ENCODE results near the gene SEC14L1.

DNA sequence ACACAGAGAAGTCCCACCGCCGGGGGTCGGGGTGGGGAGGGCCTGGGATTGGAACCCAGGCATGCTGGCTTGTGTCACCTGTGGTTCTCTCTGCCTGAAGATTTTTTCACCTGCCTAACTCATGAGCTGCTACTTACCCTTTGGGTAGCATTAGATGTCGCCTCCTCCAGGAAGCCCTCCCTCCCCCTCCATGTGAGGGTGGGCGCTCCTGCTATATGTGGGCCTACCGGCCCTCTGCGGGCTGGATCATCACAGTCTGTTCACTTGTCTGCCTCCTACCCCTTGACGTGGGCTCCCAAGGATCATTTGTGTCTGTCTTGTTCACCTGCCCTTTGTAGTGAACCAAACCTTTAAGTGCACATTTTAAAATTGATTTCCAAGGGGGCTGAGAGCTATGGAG is 106.8 kb downstream of the SEC14L1 start:
- TF ChIP-seq TAF1 (IDR thresholded peaks at IDR 0.05; ENCODE audit: low read depth) (no peak), NFIC (IDR thresholded peaks at IDR 0.05) (no peak), EP300 (IDR thresholded peaks at IDR 0.05; ENCODE audit: borderline replicate concordance) (no peak), ZBTB7A (IDR thresholded peaks at IDR 0.05; ENCODE audit: low read depth) (no peak), CEBPB (IDR thresholded peaks at IDR 0.05) (no peak), FOXM1 (IDR thresholded peaks at IDR 0.05; ENCODE audit: borderline replicate concordance, low read depth) (no peak), RAD21 (IDR thresholded peaks at IDR 0.05; ENCODE audit: low read depth) (no peak), TEAD4 (IDR thresholded peaks at IDR 0.05) (no peak)
- TF ChIP-seq, protein P1, sequence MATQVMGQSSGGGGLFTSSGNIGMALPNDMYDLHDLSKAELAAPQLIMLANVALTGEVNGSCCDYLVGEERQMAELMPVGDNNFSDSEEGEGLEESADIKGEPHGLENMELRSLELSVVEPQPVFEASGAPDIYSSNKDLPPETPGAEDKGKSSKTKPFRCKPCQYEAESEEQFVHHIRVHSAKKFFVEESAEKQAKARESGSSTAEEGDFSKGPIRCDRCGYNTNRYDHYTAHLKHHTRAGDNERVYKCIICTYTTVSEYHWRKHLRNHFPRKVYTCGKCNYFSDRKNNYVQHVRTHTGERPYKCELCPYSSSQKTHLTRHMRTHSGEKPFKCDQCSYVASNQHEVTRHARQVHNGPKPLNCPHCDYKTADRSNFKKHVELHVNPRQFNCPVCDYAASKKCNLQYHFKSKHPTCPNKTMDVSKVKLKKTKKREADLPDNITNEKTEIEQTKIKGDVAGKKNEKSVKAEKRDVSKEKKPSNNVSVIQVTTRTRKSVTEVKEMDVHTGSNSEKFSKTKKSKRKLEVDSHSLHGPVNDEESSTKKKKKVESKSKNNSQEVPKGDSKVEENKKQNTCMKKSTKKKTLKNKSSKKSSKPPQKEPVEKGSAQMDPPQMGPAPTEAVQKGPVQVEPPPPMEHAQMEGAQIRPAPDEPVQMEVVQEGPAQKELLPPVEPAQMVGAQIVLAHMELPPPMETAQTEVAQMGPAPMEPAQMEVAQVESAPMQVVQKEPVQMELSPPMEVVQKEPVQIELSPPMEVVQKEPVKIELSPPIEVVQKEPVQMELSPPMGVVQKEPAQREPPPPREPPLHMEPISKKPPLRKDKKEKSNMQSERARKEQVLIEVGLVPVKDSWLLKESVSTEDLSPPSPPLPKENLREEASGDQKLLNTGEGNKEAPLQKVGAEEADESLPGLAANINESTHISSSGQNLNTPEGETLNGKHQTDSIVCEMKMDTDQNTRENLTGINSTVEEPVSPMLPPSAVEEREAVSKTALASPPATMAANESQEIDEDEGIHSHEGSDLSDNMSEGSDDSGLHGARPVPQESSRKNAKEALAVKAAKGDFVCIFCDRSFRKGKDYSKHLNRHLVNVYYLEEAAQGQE (IDR thresholded peaks at IDR 0.05; ENCODE audit: low read depth) = no peak
- TF ChIP-seq, protein P2, sequence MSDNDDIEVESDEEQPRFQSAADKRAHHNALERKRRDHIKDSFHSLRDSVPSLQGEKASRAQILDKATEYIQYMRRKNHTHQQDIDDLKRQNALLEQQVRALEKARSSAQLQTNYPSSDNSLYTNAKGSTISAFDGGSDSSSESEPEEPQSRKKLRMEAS (IDR thresholded peaks at IDR 0.05) = no peak

All from Ishikawa (cell line).